ENCODE measurements around the gene GSK3A.

- TF ChIP-seq CTCF (IDR thresholded peaks at IDR 0.05; ENCODE audit: insufficient read depth, low read depth, low read length) = no peak
- no peak for TF ChIP-seq EZH2 (IDR thresholded peaks at IDR 0.05; ENCODE audit: insufficient read depth, low read length)
Observed at GRCh38 chr19:42279155-42279901, 36.9 kb upstream of the GSK3A start.
